ENCODE results near the gene CMTM1. TPM values are rescaled to one million over a fixed set of nuclear protein-coding genes. Genes with fewer than 3 reads are reported as not detected.

The CMTM1 gene
- polyA plus RNA-seq, 1 donor (not counting 4 experiments of a cell fraction or from before 2014, with no cell fraction given), result 0.24 TPM

GRCh38 chr16:66548068-66548467 lies 18.2 kb upstream of the CMTM1 start:
- H3K9me1 ChIP-seq (ENCODE audit: control insufficient read depth, extremely low read depth, insufficient read depth, low read length), result no peaks in the 10 kb centered on the region
- no peaks in the 10 kb centered on the region for H3K27me3 ChIP-seq (ENCODE audit: control insufficient read depth, extremely low read depth, insufficient read depth, low read length)
- peaks cover 28% of the 10 kb centered on the region for H3K4me1 ChIP-seq (ENCODE audit: control insufficient read depth, extremely low read depth, insufficient read depth, low read length)
- H3K4me2 ChIP-seq (ENCODE audit: control insufficient read depth, extremely low read depth, insufficient read depth, low read depth, low read length), result no peak overlapping the region
- H2AFZ ChIP-seq (ENCODE audit: control insufficient read depth, low read length), result no peak overlapping the region
- dilution Hi-C loops (cut with MboI; ENCODE audit: extremely low pct_ligation_motif_present, low sequenced_read_pairs), result no loop called here
- H3K79me2 ChIP-seq (ENCODE audit: control insufficient read depth, insufficient read depth, low read length), result no peaks in the 10 kb centered on the region
- no peak overlapping the region for H3K4me3 ChIP-seq (ENCODE audit: control insufficient read depth in 2 of 3, extremely low read depth in 1 of 3, insufficient read depth in 2 of 3, low read depth in 1 of 3, low read length in 3 of 3)
- H3K9me3 ChIP-seq (ENCODE audit: control insufficient read depth, low read depth, low read length), result no peaks in the 10 kb centered on the region
- no peaks in the 10 kb centered on the region for H3K36me3 ChIP-seq (ENCODE audit: control insufficient read depth in 2 of 2, extremely low read depth in 1 of 2, insufficient read depth in 2 of 2, low read length in 2 of 2)
- DNase-seq (ENCODE audit: low read depth, low spot score), result no peak
- H3K9ac ChIP-seq (ENCODE audit: control insufficient read depth, extremely low read depth, insufficient read depth, low read length), result no peak overlapping the region
- no peak for FAIRE-seq
- H3K27ac ChIP-seq (ENCODE audit: control insufficient read depth, insufficient read depth, low read length), result no peak overlapping the region
- H4K20me1 ChIP-seq (ENCODE audit: control insufficient read depth, extremely low read depth, insufficient read depth, low read length), result no peaks in the 10 kb centered on the region
- TF ChIP-seq, protein P1, sequence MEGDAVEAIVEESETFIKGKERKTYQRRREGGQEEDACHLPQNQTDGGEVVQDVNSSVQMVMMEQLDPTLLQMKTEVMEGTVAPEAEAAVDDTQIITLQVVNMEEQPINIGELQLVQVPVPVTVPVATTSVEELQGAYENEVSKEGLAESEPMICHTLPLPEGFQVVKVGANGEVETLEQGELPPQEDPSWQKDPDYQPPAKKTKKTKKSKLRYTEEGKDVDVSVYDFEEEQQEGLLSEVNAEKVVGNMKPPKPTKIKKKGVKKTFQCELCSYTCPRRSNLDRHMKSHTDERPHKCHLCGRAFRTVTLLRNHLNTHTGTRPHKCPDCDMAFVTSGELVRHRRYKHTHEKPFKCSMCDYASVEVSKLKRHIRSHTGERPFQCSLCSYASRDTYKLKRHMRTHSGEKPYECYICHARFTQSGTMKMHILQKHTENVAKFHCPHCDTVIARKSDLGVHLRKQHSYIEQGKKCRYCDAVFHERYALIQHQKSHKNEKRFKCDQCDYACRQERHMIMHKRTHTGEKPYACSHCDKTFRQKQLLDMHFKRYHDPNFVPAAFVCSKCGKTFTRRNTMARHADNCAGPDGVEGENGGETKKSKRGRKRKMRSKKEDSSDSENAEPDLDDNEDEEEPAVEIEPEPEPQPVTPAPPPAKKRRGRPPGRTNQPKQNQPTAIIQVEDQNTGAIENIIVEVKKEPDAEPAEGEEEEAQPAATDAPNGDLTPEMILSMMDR (optimal IDR thresholded peaks at IDR 0.05 in 1 of 3, IDR thresholded peaks at IDR 0.05 in 1 of 3, conservative IDR thresholded peaks at IDR 0.05 in 1 of 3; ENCODE audit: extremely low read depth in 1 of 3, insufficient read depth in 2 of 3, low read length in 3 of 3), result no peak
- no peak for TF ChIP-seq EZH2 (IDR thresholded peaks at IDR 0.05; ENCODE audit: low read length)

- Histone ChIP-seq H3K4me3 (ENCODE audit: control insufficient read depth in 2 of 3, extremely low read depth in 1 of 3, insufficient read depth in 2 of 3, low read depth in 1 of 3, low read length in 3 of 3) (peak overlapping the region; percentile 70 to 80 (median 71)), H4K20me1 (ENCODE audit: control insufficient read depth, extremely low read depth, insufficient read depth, low read length) (no peaks in the 10 kb centered on the region), H3K79me2 (ENCODE audit: control insufficient read depth, insufficient read depth, low read length) (no peaks in the 10 kb centered on the region), H3K9me1 (ENCODE audit: control insufficient read depth, extremely low read depth, insufficient read depth, low read length) (no peaks in the 10 kb centered on the region), H3K27ac (ENCODE audit: control insufficient read depth, insufficient read depth, low read length) (no peak overlapping the region), H3K4me1 (ENCODE audit: control insufficient read depth, extremely low read depth, insufficient read depth, low read length) (peaks cover 28% of the 10 kb centered on the region), H3K27me3 (ENCODE audit: control insufficient read depth, extremely low read depth, insufficient read depth, low read length) (no peaks in the 10 kb centered on the region), H3K36me3 (ENCODE audit: control insufficient read depth in 2 of 2, extremely low read depth in 1 of 2, insufficient read depth in 2 of 2, low read length in 2 of 2) (no peaks in the 10 kb centered on the region), H3K9ac (ENCODE audit: control insufficient read depth, extremely low read depth, insufficient read depth, low read length) (peak overlapping the region; percentile 76), H3K4me2 (ENCODE audit: control insufficient read depth, extremely low read depth, insufficient read depth, low read depth, low read length) (peak overlapping the region; percentile 85), H3K9me3 (ENCODE audit: control insufficient read depth, low read depth, low read length) (no peaks in the 10 kb centered on the region), H2AFZ (ENCODE audit: control insufficient read depth, low read length) (no peak overlapping the region)
- TF ChIP-seq, protein P1 (optimal IDR thresholded peaks at IDR 0.05 in 1 of 3, IDR thresholded peaks at IDR 0.05 in 1 of 3, conservative IDR thresholded peaks at IDR 0.05 in 1 of 3; ENCODE audit: extremely low read depth in 1 of 3, insufficient read depth in 2 of 3, low read length in 3 of 3), result no peak
- no peak for TF ChIP-seq EZH2 (IDR thresholded peaks at IDR 0.05; ENCODE audit: low read length)
- FAIRE-seq (no peak), DNase-seq (ENCODE audit: low read depth, low spot score) (no peak)
- dilution Hi-C loops (cut with MboI; ENCODE audit: extremely low pct_ligation_motif_present, low sequenced_read_pairs), result no loop called here
These were observed 17.4 kb upstream of the CMTM1 start for GRCh38 chr16:66548868-66549267.
